GM12878 (cell line): ENCODE data around the gene PDPK1.

Source experiments
- CHD2 ChIP-seq: IDR thresholded peaks from 2 replicates; pipeline ENCODE4 v1.6.1; 2011; ENCODE audit warnings: low read depth, low read length, improper control_type of control experiment, borderline replicate concordance
- MEF2B ChIP-seq: fragments of 450-650 bp; IDR thresholded peaks from 2 replicates; pipeline ENCODE4 v1.6.1; 2018; ENCODE audit warnings: mild to moderate bottlenecking, moderate library complexity; ENCODE audit not compliant: partially characterized antibody, poor library complexity, severe bottlenecking
- POLR2A ChIP-seq: IDR thresholded peaks from 2 replicates; pipeline ENCODE4 v1.6.1; 2011; ENCODE audit warnings: low read depth, mild to moderate bottlenecking, low read length
- RBBP5 ChIP-seq: fragments of 200-600 bp; sonication (generic); conservative IDR thresholded peaks from 2 replicates; pipeline ENCODE4 v1.6.1; 2016
- SMC3 ChIP-seq: IDR thresholded peaks from 2 replicates; pipeline ENCODE4 v1.6.1; 2011; ENCODE audit warnings: low read length, improper control_type of control experiment, borderline replicate concordance
- SUZ12 ChIP-seq: fragments of 200-600 bp; sonication (generic); IDR thresholded peaks from one replicate; pipeline ENCODE4 v1.6.1; 2018; ENCODE audit warnings: antibody characterized with exemption, mild to moderate bottlenecking; ENCODE audit not compliant: unreplicated experiment
- TCF12 ChIP-seq: IDR thresholded peaks from 2 replicates; pipeline ENCODE4 v1.6.1; 2011; ENCODE audit warnings: low read depth, mild to moderate bottlenecking, low read length

- no peak for TF ChIP-seq SUZ12
- TF ChIP-seq CHD2 = no peak
- TF ChIP-seq TCF12 = no peak
- no peak for TF ChIP-seq MEF2B
- TF ChIP-seq POLR2A = no peak
- no peak for TF ChIP-seq SMC3
- TF ChIP-seq RBBP5 = no peak
Observed at GRCh38 chr16:2511128-2511800, 26.6 kb upstream of the PDPK1 start.
